Activated gamma-delta T cell treated with anti-CD3 and anti-CD28 coated beads, Interleukin-2, amount 50 U/mL, for 16 hours (primary cell): Measurements from ENCODE around the gene RPL10.

Experiments
- DNase-seq: peaks from one replicate; pipeline ENCODE4 v3.0.0-alpha.2; 2020; ENCODE audit warnings: low read depth

Gene RPL10

DNA sequence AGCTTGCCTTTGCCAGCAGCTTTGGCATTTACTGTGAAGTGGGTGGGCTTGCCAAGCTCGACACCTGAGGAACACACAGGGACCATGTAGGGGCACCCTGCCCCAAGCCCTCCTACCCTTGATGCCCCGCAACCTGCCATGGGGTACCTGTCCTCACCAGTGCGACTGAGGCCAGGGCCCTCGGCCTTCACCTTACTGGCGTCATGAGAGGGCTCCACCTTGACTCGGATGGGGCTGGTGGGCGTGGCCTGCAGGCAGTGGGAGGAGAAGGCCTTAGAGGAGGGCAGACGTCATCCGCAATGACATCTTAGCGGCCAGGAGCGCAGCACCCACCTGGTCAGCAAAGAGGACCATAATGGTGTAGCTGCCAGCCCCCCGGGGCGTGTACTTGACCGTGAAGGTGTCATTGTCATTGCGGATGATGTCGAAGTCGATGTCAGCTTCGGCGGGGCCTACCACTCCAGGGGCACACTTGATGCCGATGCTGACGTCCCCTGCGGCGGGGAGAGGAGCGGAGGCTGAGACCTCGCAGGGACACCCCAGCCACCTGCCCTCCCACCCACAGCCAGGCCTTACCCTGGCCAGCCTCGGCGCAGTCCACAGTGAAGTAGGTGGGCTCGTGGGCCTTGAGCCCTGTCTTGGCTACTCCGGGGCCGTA is 36.0 kb upstream of the RPL10 start:
- DNase-seq, result no peak

DNA sequence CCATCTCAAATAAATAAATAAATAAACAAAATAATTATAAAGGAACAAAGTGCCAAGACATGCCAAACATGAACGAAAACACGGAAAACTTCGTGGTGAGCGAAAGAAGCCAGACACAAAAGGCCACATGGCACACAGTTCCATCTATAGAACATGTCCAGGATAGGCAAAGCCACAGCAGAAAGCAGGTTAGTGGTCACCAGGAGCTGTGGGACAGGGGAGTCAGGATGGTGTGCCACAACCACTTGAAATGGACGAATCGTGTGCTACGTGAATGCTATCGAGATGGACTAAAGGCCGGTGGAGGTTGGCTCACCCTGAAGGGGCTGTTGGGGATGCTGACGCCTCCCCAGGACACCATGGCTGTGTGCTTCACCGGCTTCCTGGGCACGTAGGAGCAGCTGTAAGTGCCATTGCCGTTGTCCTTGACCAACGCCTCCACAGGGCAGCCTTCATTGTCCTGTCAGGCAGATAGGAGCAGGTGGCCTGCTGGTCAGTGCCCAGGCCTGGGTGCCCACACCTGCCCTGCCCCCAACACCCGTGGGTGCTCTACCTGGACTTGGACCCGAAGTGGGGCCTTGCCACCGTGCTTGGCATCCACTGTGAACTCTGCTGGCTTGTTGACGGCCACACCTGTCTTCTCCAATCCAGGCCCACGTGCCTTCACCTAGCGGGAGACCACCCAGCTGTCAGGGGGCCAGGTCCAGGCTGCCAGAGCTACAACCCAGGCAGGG is 34.3 kb upstream of the RPL10 start:
- DNase-seq, result no peak

GRCh38 chrX:154365052-154365600 is 33.1 kb upstream of the RPL10 start:
- no peak for DNase-seq

DNA sequence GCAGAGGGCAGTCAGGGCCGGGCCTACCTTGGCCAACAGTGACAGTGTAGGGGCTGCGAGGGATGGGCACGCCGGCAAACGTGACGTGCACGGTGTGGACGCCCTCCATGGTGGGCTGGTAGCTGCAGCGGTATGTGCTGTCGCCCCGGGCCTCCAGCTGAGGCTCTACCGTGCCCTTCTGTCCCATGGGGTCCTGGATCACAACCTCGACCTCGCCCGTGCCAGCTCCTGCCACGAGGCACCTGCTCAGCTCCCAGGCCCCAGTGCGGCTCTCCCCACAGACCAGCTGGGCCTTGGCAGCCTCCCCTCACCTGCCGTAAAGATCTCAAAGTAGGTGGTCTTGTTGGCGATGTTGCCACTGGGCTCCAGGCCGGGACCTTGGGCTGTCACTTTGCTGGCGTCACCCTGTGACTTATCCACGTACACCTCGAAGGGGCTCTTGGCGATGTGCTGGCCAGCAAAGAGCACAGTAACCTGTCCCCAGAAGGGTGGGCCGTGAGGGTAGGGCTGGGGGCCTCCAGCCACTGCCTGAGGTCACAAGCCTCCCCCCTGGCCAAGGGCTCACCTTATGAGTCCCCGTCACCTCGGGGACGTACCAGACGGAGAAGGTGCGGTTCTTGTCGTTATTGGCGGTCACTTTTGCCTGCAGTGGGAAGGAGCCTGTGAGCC is 32.0 kb upstream of the RPL10 start:
- no peak for DNase-seq

DNA sequence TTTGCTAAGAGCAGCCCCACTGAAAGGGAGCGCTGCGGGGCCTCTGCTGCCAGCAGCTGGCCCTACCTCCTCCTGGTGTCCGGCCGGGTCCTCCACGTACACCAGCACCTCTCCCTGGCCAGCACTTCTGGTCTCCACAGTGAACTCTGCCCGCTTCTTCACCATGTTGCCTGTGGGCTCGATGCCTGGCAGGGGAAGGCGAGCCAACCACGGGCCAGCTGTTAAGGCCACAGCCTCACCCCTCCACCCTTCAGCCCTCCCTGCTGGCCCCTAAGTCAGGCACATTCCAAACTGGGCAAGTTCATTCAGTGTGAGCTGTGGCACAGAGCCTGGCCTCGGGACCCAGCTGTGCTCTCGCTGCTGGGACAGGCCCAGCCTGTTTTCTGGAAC is 31.5 kb upstream of the RPL10 start:
- no peak for DNase-seq

DNA sequence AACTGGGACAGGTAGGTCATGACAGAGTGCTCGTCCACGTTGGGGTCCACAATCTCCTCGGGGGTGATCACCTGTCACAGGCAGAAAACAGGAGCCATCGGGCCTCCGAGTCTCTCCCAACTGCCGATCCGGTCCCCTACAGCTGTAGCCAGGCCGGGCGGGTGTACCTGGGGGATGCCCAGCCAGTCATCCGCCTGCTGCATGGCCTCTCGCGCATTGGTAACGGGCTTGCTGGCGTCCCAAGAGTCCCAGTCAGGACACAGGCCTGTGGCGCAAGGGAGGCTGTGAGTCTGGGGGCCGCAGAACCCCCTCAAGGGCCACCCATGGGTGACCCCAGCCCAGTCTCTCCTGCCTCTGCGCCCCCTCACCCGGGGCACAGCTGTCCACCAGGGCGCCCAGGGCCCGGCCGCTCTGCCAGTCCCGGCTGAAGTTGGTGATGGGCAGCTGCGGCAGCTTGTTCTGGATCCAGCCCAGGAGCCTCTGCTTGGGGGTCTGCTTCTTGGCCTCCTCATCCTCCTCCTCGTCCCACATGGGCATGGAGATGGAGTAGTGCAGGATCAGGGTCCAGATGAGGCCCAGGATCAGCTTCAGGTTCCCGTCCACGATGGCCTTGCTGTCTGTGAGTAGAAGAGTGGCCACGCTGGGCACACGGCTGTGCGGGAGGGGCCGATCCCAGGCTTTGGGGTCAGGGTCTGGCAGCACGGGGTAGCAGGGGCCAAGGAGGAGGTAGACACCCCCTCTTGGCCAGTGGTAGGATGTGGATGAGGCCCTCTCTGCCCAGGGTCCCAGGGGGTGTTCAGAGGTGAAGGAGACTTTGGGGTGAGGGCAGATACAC is 30.5 kb upstream of the RPL10 start:
- DNase-seq, result no peak

DNA sequence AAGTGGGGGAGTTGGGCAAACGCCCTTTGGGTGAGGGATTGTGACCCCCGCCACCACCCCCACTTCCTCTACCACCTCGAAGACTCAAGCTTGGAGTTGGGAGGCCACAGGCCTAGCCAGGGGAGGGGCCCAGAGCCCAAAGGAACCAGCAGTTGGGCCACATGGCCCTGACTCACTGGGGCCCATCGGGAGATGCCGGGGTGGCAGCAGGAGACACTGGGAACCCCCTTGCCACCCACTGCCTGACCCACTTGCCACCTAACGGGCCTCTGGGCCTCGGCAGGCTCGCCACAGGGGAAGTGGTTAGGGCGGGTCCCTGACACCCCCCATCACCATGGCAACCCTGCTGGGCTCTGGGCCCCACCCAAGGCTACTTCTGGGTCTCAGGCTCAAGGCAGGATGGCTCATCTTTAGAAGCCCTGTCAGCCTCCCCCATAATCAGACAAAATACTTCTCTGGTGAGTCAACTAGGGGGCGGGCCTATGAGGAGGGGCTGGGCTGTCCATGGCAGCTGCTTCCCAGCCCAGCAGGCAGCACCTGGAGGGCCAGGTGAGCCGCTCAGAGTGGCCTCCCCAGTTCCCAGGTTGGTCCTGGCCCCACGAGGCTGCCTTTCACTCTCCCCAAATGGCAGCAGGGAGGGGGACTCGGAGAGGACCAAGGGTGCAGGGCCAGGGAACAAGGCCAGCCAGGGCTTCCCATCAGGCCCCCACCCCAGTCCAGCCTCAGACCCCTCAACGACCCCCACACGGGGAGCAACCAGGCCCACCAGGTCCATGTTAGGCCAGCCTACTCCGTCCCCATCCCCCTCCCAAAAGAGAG is 29.3 kb upstream of the RPL10 start:
- DNase-seq, result peak; percentile 94

DNA sequence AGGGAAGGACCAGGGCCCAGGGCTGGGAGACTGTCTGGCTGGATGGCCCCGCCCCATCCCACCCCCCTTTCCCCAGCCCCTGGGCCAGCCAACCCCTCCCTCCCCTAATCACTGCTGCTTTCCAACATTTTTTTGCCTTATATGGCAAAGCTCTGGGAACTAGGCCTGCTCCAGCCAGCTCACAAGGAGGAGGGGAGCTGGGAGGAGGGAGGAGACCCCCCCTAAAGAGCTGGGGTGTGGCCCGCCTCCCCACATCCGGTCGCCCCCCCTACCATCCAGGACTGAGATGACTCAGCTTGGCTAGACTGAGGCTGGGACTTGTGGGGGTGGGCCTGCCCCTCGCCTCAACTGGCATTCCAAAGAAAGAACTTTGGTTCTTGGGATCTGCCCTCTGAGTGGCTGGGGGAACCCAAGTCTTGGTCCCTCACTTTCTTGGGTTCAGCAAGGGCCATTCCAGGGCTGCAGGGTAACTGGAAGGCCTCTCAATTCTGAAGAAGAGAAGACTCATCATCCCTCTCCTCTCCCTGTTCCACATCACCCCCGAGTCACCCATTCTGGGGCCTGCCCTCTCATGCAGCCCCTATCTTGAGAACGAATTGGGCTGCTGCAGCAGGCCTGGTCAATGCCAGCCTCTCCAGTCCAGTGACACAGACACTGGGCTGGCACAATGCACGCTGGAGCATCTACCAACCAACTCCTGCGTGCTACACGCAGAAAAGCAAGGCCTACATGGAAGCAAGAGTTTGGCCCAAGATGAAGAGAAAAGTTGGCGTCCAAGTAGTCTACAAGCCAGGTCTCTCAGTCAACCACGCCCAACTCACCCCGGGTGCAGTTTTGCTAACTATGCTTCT is 28.5 kb upstream of the RPL10 start:
- DNase-seq, result peak; percentile 65

- no peak for DNase-seq
Measured at GRCh38 chrX:154370300-154371016, 27.7 kb upstream of the RPL10 start.

- peak; percentile 87 for DNase-seq
Measured at GRCh38 chrX:154371017-154371788, 27.0 kb upstream of the RPL10 start.

DNA sequence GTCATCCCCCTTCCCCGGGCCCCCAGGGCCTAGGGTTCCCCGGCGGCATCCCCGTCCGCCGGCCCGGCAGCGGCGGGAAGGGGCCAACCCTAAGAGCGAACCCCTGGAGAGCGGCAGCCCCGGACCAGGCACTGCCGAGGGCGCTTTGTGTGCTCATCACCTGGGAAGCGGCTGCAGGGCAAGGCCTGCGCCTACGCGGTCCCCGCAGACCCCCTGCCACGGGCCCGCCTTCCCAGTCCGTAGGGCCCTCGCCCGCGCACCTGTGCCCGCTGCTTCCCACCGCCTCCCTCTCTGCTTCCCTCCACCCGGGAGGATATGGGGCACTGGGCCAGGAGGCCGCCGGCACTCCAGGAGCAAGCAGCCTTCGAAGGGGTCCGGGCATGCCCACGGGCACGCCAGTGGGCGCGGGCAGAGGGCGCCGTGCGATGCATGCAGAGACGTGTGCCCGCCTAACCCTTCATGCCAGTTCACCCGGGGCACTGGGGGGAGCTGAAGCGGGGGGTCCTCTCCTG is 26.3 kb upstream of the RPL10 start:
- no peak for DNase-seq

DNA sequence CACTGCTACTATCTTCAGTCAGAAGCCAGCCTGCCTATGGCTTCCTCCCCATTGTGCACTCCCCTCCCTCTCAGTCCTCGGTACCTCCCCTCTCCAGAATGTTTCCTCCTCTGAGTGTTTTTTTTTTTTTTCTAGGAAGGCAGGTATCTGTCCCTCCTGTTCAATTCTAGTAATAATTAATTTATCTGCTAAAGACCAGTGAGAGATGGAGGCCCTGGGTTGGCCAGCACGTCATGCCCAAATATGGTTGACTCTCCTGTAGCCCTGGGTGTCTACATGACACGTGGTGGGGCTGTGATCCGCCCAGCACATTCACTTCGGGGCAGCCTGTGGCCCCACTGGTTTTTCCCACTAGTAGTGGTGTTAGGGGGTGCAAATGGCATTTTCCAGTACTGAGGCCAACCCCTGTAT is 25.6 kb upstream of the RPL10 start:
- no peak for DNase-seq

DNA sequence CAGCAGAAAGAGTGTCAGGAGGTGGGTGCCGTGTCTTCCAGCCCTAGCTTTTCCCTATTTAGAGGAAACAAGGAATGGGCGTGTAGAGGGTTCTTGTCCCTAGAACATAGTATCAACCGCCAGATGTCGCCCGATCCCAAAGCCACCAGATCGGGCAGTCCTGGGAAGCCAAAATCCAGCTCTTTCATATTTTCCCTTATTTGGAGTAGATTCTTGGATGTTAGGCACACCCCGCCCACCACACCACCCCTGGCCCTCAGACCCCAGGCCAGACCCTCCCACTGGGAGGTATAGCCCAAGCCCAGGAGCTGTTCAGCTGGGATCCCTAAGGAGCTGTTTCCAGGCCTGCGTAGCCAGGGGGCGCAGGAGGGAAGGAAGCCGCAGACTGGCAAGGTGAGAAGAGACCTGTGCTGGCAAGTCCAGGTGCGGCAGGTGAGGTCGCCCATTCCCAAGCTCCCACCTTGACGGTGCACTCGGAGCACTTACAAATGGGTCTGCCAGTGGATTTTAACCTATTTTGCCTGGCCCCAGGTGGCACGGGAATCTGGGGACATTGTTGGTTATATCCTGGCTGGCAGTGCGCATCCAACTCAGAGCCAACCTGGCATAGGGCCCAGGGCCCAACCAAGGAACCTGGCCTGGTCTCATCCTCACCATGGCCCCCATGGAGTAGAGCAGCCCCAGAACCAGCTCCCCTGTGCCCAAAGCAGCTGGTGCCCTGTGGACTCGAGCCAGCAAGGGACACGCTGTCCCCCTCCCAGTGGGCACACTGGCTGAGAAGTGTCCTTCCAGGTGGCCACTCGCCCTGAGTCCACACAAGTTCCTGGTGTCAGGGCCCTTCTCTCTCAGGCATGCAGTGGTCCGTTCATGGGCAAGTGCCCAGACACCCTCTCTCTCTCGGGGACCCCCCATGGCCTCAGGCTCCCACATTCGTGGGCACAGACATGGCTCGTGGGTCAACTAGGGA is 24.6 kb upstream of the RPL10 start:
- DNase-seq, result no peak

GRCh38 chrX:154374313-154375155 is 23.6 kb upstream of the RPL10 start, which contains the start of gene FLNA:
Gene FLNA (minus strand): TSS chrX:154374634. CDS start chrX:154371245, 3,389 bp downstream.
- DNase-seq, result no peak

DNA sequence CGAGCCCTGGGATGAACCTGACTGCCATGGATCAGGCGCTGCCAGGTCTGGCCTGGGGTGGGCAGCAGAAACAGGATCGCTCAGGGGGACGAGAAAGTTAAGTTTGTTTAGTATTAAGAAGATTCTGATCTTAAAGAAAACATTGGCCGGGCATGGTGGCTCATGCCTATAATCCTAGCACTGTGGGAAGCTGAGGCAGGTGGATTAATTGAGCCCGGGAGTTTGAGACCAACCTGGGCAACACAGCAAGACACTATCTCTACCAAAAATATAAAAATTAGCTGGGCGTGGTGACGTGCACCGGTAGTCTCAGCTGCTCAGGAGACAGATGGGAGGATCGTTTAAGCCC is 23.0 kb upstream of the RPL10 start:
- DNase-seq, result no peak

DNA sequence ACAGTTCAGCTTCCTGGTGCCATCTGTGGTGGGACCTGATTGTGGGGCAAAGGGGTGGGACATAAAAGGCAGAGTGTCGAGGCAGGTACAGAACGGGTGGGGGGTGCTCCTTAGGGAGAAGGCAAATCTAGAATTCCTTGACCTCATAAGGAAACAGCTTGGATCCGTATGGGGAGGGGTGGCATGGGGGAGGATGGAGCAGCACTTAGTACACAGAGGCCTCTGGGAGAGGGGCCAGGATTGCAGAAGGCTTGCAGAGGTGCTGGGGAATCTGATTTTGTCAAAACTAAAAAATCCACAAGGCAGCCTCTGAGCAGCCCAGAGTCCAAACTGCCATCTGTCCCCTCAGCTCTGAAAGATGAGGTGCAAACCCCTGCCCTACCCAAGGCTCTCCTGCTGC is 21.4 kb upstream of the RPL10 start:
- DNase-seq, result no peak
